ENCODE data around the gene EEF1A2.

GRCh38 chr20:63493563-63494020, 5.3 kb downstream of the EEF1A2 start:
- TF ChIP-seq, protein P1, sequence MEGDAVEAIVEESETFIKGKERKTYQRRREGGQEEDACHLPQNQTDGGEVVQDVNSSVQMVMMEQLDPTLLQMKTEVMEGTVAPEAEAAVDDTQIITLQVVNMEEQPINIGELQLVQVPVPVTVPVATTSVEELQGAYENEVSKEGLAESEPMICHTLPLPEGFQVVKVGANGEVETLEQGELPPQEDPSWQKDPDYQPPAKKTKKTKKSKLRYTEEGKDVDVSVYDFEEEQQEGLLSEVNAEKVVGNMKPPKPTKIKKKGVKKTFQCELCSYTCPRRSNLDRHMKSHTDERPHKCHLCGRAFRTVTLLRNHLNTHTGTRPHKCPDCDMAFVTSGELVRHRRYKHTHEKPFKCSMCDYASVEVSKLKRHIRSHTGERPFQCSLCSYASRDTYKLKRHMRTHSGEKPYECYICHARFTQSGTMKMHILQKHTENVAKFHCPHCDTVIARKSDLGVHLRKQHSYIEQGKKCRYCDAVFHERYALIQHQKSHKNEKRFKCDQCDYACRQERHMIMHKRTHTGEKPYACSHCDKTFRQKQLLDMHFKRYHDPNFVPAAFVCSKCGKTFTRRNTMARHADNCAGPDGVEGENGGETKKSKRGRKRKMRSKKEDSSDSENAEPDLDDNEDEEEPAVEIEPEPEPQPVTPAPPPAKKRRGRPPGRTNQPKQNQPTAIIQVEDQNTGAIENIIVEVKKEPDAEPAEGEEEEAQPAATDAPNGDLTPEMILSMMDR (IDR thresholded peaks at IDR 0.05 in 8 of 11, conservative IDR thresholded peaks at IDR 0.05 in 3 of 11) = no peak
- TF ChIP-seq POLR2AphosphoS5 (IDR thresholded peaks at IDR 0.05) (no peak), POLR2A (IDR thresholded peaks at IDR 0.05) (no peak)

Data from spleen (tissue), 7 donors.